GF-D8 (cell line): Measurements from ENCODE around the gene CUL1.

ENCODE experiments used
- DNase-seq: peaks from one replicate; lab custom pipeline; 2025; lab: John Stamatoyannopoulos, UW

CUL1 gene

DNA sequence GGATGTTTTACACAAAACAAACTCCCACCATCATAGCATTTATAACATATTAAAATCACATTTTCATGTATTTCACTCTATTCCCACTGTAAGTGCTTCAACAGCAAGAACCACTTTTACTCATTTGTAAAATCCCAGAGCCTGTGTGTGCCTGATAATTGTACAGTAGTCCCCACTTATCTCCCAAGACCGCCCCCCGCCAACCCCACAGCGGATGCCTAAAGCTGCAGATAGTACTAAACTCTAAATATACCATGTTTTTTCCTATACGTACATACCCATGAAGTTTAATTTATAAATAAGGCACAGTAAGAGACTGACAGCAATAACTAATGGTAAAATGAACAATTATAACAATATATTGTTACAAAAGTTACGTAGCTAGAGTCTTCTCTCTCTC lies 151.9 kb downstream of the CUL1 start:
- DNase-seq: no peak
